NCI-H69 (cell line): ENCODE measurements around the gene MXD4.
"Not testable (repeated sequence)": the region's sequence is repeated elsewhere in the genome, so short reads cannot be mapped to it uniquely, and the experiment has no call there.

ENCODE experiments used
- DNase-seq: peaks from one replicate; lab custom pipeline; 2025; lab: John Stamatoyannopoulos, UW

MXD4 gene

DNA sequence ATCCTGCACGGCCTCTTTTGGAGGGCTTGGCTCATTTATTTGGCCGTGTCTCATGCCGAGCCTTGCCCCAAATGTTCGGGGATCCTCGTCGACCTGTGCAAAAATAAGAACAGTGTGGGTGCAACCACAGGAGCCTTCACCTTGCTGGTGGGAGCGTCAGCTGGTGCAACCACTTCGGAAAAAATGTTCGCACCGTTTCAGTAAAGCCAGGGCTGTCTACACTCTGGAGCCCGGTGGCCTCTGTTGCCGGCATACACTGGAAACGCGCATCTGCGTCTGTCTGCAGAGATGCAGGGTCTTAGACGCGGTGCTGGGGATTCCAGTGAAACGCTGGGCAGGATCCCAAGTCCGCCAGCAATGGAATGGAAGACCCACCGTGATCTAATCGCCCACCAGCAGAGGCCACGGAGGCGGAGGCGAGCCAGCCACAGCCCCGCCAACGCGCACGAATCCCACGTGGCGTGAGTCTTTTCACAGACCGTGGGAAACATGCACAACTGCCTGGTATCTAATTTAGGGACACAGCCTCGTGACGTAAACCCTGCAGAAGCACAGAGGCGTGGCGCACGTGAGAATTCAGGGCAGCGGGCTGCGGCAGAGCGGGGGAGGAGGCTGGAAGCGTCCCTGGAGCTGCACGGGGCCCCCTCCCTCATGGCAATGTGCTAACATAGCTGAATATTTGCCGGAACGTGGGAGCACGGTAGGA lies 13.8 kb upstream of the MXD4 start:
- no peak for DNase-seq

- DNase-seq, result not testable (repeated sequence)
Measured at GRCh38 chr4:2275044-2275397, 13.1 kb upstream of the MXD4 start.

DNA sequence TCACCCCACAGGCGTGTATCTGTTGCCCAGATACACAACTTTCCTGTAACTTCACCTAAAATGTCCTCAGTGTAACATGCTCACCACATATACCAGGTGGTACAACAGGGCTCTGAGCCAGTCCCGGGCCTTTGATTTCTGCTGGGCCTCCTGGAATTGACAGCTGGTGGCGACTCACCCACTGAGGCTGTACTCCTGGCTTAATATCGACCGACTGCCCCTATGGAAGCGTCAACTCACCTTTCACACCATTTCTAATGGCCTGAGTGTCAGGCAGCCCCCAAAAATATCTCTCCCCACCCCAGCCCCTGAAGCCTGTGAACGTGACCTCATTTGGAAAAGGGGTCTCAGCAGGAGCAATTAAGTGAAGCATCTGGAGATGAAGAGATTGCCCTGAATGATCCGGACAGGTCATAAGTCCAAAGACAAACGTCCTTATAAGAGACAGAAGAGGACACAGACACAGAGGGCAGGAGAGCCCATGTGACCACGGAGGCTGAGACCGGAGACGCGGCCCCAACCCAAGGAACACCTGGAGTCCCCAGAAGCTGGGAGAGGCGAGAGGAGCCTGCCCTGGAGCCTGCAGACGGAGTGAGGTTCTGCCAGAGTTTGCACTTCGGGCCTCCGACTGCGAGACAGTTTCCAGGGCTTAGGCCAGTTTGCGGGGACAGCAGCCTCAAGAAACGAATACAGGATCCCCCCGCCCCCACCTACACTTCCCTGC lies 12.6 kb upstream of the MXD4 start:
- DNase-seq, result no peak

DNA sequence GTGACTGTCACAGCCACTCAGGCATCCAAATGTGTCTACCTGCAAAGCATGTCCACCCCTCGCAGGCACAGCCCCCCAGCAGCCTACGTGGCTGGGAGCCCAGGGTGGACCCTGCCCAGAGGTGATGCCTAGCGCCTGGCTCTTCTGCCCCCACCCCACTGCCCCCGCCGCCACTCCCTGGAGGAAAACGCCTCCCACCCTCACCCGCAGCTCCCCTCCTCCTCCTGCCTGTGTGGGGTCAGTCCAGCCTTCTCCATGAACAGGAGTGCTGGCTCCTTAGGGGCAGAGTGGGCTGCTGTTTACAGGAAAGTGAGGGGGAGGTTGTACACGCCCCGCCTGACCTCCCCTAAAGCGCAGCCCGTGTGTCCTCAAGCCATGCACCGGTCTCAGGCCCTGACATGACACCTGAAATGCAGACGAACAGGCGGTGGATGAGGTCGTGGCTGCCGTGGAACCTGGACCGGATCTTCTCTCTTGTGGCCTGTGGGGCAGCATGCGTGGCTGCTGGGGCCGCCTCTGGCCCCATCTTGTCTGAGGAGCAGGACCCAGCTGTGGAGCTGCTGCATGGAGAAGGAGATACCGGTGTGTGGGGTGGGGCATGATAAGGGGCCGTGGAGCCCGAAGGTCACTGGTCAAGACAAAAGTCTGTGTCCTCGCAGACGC lies 11.9 kb upstream of the MXD4 start:
- DNase-seq, result no peak

- no peak for DNase-seq
Measured at GRCh38 chr4:2273221-2273620, 11.3 kb upstream of the MXD4 start.

- no peak for DNase-seq
Measured at GRCh38 chr4:2272828-2273120, 10.9 kb upstream of the MXD4 start.

- no peak for DNase-seq
Measured at GRCh38 chr4:2272026-2272827, 10.3 kb upstream of the MXD4 start.

GRCh38 chr4:2271279-2272025 lies 9.5 kb upstream of the MXD4 start:
- DNase-seq, result no peak

- no peak for DNase-seq
Measured at GRCh38 chr4:2270341-2271165, 8.6 kb upstream of the MXD4 start.

- no peak for DNase-seq
Measured at GRCh38 chr4:2269618-2270163, 7.8 kb upstream of the MXD4 start.

- DNase-seq, result peak; percentile 4
Measured at GRCh38 chr4:2269206-2269531, 7.3 kb upstream of the MXD4 start.

GRCh38 chr4:2268357-2269205 lies 6.7 kb upstream of the MXD4 start:
- no peak for DNase-seq

DNA sequence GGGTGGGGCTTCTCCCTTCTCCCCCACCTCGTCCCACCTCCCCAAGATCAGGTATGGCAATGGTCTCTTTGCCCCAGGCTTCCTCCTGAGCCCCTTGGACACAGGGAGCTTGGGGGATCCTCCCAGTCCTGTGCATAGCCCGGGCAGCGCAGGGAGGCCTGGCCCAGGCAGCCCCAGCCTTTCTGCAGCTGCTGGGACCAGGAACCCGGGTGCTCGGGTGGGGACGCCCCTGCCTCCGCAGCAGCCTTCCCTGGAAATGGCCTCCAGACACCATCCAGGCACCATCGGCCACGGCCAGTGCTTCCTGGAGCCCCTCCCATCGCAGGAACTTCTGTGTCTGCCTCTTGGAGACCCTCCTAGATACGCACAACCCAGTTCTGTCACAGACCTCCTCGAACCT lies 5.9 kb upstream of the MXD4 start:
- no peak for DNase-seq

DNA sequence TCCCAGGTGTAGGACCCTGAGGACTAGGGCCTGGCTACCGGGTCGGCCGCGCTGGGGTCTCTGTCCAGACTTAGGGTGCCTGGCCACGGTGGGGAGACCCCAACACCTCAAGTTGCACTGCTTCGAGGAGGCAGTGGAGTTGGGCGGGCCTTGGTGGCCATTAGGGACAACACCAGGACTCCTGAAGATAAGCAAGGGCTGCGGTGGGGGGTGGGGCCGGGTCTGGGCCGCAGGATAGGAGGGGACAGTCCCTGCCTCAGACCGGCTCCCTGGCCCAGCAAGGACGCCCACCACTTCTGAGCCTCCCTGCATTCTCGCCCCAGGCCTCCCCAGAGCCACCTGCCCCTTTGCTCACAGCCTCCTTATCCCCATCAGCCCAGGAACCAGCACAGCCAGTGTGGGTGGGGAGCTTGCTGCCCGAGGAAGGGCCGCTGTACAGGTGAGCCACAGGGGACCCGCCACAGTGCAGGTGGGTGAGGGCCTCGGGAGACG lies 5.5 kb upstream of the MXD4 start:
- DNase-seq, result no peak

- no peak for DNase-seq
Measured at GRCh38 chr4:2266821-2267220, 4.9 kb upstream of the MXD4 start.

GRCh38 chr4:2266181-2266580 lies 4.3 kb upstream of the MXD4 start:
- DNase-seq, result no peak

DNA sequence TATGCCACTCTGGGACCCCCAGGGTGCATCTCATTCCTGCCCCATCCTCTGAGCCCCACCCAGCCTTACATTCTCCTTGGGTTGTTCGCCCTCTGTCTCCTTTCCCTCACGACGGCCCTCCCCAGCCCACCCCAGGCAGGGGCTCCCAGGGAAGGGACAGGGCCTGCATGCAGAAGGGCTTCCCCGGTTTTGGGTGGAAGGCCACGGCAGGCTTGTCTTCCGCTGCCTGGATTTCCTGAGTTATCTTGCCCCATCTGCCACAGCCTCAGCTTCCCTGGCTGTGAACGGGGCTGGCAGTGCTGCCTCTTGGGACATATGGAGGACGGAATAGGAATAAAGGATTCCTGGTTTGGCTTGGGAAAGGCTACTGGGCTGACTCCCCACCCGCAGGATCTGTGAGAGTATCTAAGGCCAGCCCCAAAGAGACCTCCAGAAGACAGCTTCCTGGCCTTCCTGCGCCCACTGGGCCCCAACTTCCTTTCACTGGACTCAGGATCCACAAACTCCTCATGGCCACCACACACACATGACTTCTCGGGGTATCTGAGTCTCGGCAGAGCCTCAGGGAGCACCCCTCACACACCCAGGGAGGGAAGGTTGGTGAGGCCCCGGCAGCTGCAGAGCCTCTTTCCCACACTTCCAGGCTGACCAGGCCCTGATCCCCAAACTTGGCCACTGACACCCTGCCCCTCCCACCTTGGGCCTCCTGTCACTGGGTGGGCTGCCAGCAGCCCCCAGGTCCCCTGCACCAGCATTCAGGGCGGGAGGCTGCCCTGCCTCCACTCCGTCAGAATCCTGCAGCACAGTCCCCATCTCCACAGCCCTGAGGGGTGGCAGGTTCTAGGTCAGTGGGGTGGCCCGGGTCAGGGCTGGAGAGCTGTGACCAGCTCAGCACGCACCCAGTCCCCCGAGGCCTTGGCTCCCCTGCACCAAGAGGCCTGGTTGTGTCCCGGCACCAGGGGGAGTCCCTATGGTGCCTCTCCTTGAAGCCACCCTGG lies 3.5 kb upstream of the MXD4 start:
- DNase-seq, result no peak

- DNase-seq, result peak; percentile 60
Measured at GRCh38 chr4:2264481-2265041, 2.7 kb upstream of the MXD4 start.
